GM12878 (cell line): Measurements from ENCODE around the gene OR6C65. TPM values are rescaled to one million over a fixed set of nuclear protein-coding genes. Genes with fewer than 3 reads are reported as not detected.
"Not testable (repeated sequence)": the region's sequence is repeated elsewhere in the genome, so short reads cannot be mapped to it uniquely, and the experiment has no call there.

Experiments
- ATAC-seq: fragments of 200-7000 bp; cut with Tn5 transposase; 3 replicates; pipeline ENCODE4 v1.9.1; 2020; ENCODE audit warnings: mild to moderate bottlenecking, moderate library complexity
- BruUV-seq: library from RNA; stranded (reverse); fragments of 400-500 nt; replicated peaks from 2 replicates; lab custom pipeline; 2021; lab: Mats Ljungman, UMichigan
- CTCF ChIA-PET: fragments of 300-600 bp; sonication (Branson Sonifier 250); formaldehyde crosslinking; extraction: SDS; loops from one replicate; lab custom pipeline; 2021; ENCODE audit warnings: inconsistent platforms; lab: Yijun Ruan, JAX
- POLR2A ChIA-PET: fragments of 350-600 bp; formaldehyde crosslinking; extraction: SDS; loops from one replicate; lab custom pipeline; 2021; ENCODE audit warnings: inconsistent platforms; lab: Charles Lee
- RAD21 ChIA-PET: fragments of 300-600 bp; sonication (Branson Sonifier 250); formaldehyde crosslinking; loops from one replicate; lab custom pipeline; 2023; ENCODE audit warnings: antibody characterized with exemption; ENCODE audit not compliant: unreplicated experiment; lab: Charles Lee
- SMC1A ChIA-PET: fragments of 300-600 bp; sonication (Branson Sonifier 250); formaldehyde crosslinking; loops from one replicate; lab custom pipeline; 2023; ENCODE audit not compliant: unreplicated experiment, uncharacterized antibody; lab: Charles Lee
- DNase-seq: peaks from one replicate; pipeline ENCODE4 v3.0.0-alpha.2; 2011; ENCODE audit warnings: low read depth, low spot score
- FAIRE-seq: peaks from 3 replicates; lab custom pipeline; 2011; peaks lifted over from hg19 to GRCh38; lab: Jason Lieb, UNC
- H2AFZ ChIP-seq: 2 replicates; pipeline ENCODE4 v1.6.0; 2011; ENCODE audit warnings: low read depth, low read length, control low read depth; ENCODE audit not compliant: control insufficient read depth
- H3K27ac ChIP-seq: 2 replicates; pipeline ENCODE4 v1.5.1; 2011; ENCODE audit warnings: control low read depth; ENCODE audit not compliant: control insufficient read depth, insufficient read depth
- H3K27me3 ChIP-seq, 2 experiments: replicated peaks in 1 of 2; 2 replicates each; pipeline versions ENCODE4 v1.6.0 to v1.6.1; 2011; ENCODE audit warnings: low read length in 1 of 2; ENCODE audit not compliant: control insufficient read depth in 2 of 2, insufficient read depth in 2 of 2
- H3K36me3 ChIP-seq, 2 experiments: 2 replicates each; pipeline ENCODE4 v1.5.1; 2011; ENCODE audit warnings: low read length in 1 of 2; ENCODE audit not compliant: control insufficient read depth in 2 of 2, insufficient read depth in 2 of 2
- H3K4me1 ChIP-seq: 2 replicates; pipeline ENCODE4 v1.6.1; 2011; ENCODE audit warnings: mild to moderate bottlenecking, low read length, moderate library complexity, mixed read lengths; ENCODE audit not compliant: control insufficient read depth, insufficient read depth
- H3K4me2 ChIP-seq: 2 replicates; pipeline ENCODE4 v1.6.0; 2011; ENCODE audit warnings: control low read depth; ENCODE audit not compliant: control insufficient read depth, insufficient read depth
- H3K4me3 ChIP-seq: fragments of 200-600 bp; sonication (generic); 2 replicates; pipeline ENCODE4 v1.5.1; 2016
- H3K79me2 ChIP-seq: 2 replicates; pipeline ENCODE4 v1.6.0; 2011; ENCODE audit warnings: low read length; ENCODE audit not compliant: control insufficient read depth, insufficient read depth
- H3K9ac ChIP-seq: 2 replicates; pipeline ENCODE4 v1.8.0; 2011; ENCODE audit warnings: low read length, control low read depth, mixed read lengths; ENCODE audit not compliant: control insufficient read depth, insufficient read depth
- H3K9me3 ChIP-seq: replicated peaks from 3 replicates; pipeline ENCODE4 v1.5.1; 2011; ENCODE audit warnings: mild to moderate bottlenecking, low read length; ENCODE audit not compliant: control insufficient read depth, insufficient read depth
- H4K20me1 ChIP-seq: 2 replicates; pipeline ENCODE4 v1.6.0; 2011; ENCODE audit not compliant: control insufficient read depth, insufficient read depth
- BMI1 ChIP-seq: fragments of 450-650 bp; IDR thresholded peaks from 2 replicates; pipeline ENCODE4 v1.6.1; 2016; ENCODE audit warnings: mild to moderate bottlenecking, moderate library complexity, borderline replicate concordance
- KLF5 ChIP-seq: fragments of 450-650 bp; IDR thresholded peaks from 2 replicates; pipeline ENCODE4 v1.6.1; 2014; ENCODE audit warnings: mild to moderate bottlenecking; ENCODE audit not compliant: partially characterized antibody
- LARP7 ChIP-seq: fragments of 450-650 bp; IDR thresholded peaks from 2 replicates; pipeline ENCODE4 v1.6.1; 2017; ENCODE audit warnings: mild to moderate bottlenecking
- MYC ChIP-seq: IDR thresholded peaks from 2 replicates; pipeline ENCODE4 v1.6.1; 2011; ENCODE audit warnings: mild to moderate bottlenecking, low read length, moderate library complexity, inconsistent platforms; ENCODE audit not compliant: insufficient read depth, insufficient replicate concordance, insufficient read length, severe bottlenecking
- NR2C2 ChIP-seq: IDR thresholded peaks from 2 replicates; pipeline ENCODE4 v1.6.1; 2011; ENCODE audit warnings: borderline replicate concordance, low read depth; ENCODE audit not compliant: control insufficient read depth, insufficient read length
- RELA ChIP-seq: fragments of 450-650 bp; IDR thresholded peaks from 2 replicates; pipeline ENCODE4 v1.8.0; 2014; ENCODE audit warnings: borderline replicate concordance; ENCODE audit not compliant: partially characterized antibody
- SMARCA5 ChIP-seq: fragments of 450-650 bp; IDR thresholded peaks from 2 replicates; pipeline ENCODE4 v1.6.1; 2017; ENCODE audit warnings: mild to moderate bottlenecking
- TCF12 ChIP-seq: IDR thresholded peaks from 2 replicates; pipeline ENCODE4 v1.6.1; 2011; ENCODE audit warnings: low read depth, mild to moderate bottlenecking, low read length
- ZSCAN29 ChIP-seq: fragments of 450-650 bp; IDR thresholded peaks from 2 replicates; pipeline ENCODE4 v1.6.1; 2017; ENCODE audit warnings: mild to moderate bottlenecking, moderate library complexity
- WGBS: methylation state at CpG from one replicate; pipeline ENCODE4 v1.1.6; 2016; ENCODE audit warnings: low lambda C conversion rate; ENCODE audit not compliant: insufficient replicate concordance, insufficient coverage; ENCODE audit errors: missing lambda C conversion rate; 5-methylcytosine and 5-hydroxymethylcytosine counted together
- in situ Hi-C: fragments of 300-500 bp; cut with MboI; formaldehyde crosslinking; loops from 9 replicates; pipeline ENCODE4 v1.14.3; 2018; ENCODE audit warnings: mixed read lengths
- intact Hi-C: fragments of 100-400 bp; cut with micrococcal nuclease; formaldehyde crosslinking; loops from one replicate; pipeline ENCODE4 v1.14.2; 2022; ENCODE audit not compliant: unreplicated experiment
- polyA plus RNA-seq, 11 experiments: library from polyadenylated mRNA; depleted of rRNA in 4 of 11; unstranded in 6 of 11; stranded (reverse) in 5 of 11; fragments of >200 nt; fragmentation: Nextera tagmentation in 4 of 11; fragmentation: Illumina TruSeq in 1 of 11; extraction: Ambion mirVana in 4 of 11; extraction: Trizol in 1 of 11; gene quantifications; 1 replicate in 1 of 11; 2 replicates in 10 of 11; pipeline versions ENCODE4 v1.2.1 to v1.2.3, GENCODE V29; 2011 to 2016; ENCODE audit warnings: inconsistent platforms in 2 of 11, missing spikeins in 2 of 11, low read depth in 1 of 11
- total RNA-seq, 4 experiments: library from RNA; depleted of rRNA in 3 of 4; stranded (reverse); fragments of >200 nt in 3 of 4; fragmentation: Illumina TruSeq in 1 of 4; extraction: Trizol in 1 of 4; gene quantifications; 2 replicates each; pipeline versions ENCODE4 v1.2.1 to v1.2.3, GENCODE V29; 2013 to 2021
- TF ChIP-seq, protein P1 (sequence below): fragments of 450-650 bp; IDR thresholded peaks from 2 replicates; pipeline ENCODE4 v1.6.1; 2014; ENCODE audit warnings: mild to moderate bottlenecking

Gene OR6C65
- total and polyA plus RNA-seq, 10 of the 15 experiments (the other 5 are each of a cell fraction or from before 2014, with no cell fraction given) = not detected

DNA sequence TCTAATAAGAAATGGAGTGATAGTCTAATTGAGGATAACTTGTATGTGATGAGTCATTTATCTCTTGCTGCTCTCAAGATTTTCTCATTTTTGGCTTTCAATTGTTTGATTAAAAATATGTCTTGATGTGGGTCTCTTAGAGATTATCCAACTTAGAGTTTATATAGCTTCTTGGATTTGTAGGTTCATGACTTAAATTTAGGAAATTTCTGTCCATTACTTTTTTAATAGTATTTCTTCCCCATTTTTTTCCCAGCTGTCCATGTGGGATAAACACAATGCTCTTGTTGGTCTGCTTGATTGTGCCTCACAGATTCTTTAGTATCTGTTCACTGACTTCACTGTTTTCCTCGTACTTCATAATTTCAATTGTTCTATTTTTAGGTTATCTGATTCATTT, 7.5 kb downstream of the OR6C65 start:
- no peaks in the 10 kb centered on the region for H3K36me3 ChIP-seq
- no peak overlapping the region for H3K4me2 ChIP-seq
- TF ChIP-seq TCF12 (no peak), LARP7 (no peak), KLF5 (no peak), RELA (no peak), MYC (no peak), BMI1 (no peak), ZSCAN29 (no peak), NR2C2 (no peak), SMARCA5 (no peak)
- TF ChIP-seq, protein P1, sequence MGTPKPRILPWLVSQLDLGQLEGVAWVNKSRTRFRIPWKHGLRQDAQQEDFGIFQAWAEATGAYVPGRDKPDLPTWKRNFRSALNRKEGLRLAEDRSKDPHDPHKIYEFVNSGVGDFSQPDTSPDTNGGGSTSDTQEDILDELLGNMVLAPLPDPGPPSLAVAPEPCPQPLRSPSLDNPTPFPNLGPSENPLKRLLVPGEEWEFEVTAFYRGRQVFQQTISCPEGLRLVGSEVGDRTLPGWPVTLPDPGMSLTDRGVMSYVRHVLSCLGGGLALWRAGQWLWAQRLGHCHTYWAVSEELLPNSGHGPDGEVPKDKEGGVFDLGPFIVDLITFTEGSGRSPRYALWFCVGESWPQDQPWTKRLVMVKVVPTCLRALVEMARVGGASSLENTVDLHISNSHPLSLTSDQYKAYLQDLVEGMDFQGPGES = no peak
- no peak overlapping the region for H3K27ac ChIP-seq
- no peak for ATAC-seq
- no peak for DNase-seq
- H4K20me1 ChIP-seq = no peaks in the 10 kb centered on the region
- no peak for FAIRE-seq
- H3K9me3 ChIP-seq = no peaks in the 10 kb centered on the region
- H2AFZ ChIP-seq = no peak overlapping the region
- H3K4me1 ChIP-seq = no peaks in the 10 kb centered on the region
- in situ Hi-C loops (no loop called here), intact Hi-C loops (no loop called here)
- BruUV-seq = no TSS peak
- SMC1A ChIA-PET = no interaction called here
- H3K79me2 ChIP-seq = no peaks in the 10 kb centered on the region
- no peak overlapping the region for H3K4me3 ChIP-seq
- CTCF ChIA-PET = no interaction called here
- H3K27me3 ChIP-seq = no peaks in the 10 kb centered on the region
- H3K9ac ChIP-seq = no peak overlapping the region
- POLR2A ChIA-PET = no interaction called here
- RAD21 ChIA-PET = no interaction called here
- 0% methylated on average over 1 of the region's 1 CpG for WGBS

DNA sequence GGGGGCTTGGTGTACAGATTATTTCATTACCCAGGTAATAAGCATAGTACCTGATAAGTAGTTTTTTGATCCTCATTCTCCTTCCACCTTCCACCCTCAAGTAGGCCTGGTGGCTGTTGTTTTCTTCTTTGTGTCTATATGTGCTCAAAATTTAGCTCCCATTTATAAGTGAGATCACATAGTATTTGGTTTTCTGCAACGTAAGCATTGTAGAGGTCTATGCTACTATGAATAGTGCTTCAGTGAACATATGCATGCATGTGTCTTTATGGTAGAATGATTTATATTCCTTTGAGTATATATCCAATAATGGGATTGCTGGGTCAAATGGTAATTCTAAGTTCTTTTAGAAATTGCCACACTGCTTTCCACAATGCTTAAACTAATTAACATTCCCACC, 8.8 kb downstream of the OR6C65 start:
- H3K9me3 ChIP-seq, H3K27ac ChIP-seq, in situ Hi-C loops, BruUV-seq, SMC1A ChIA-PET, H3K36me3 ChIP-seq, FAIRE-seq, H2AFZ ChIP-seq, intact Hi-C loops, H3K27me3 ChIP-seq, H3K4me2 ChIP-seq, POLR2A ChIA-PET, H3K9ac ChIP-seq, RAD21 ChIA-PET, H3K79me2 ChIP-seq, H3K4me3 ChIP-seq, H3K4me1 ChIP-seq, CTCF ChIA-PET, ATAC-seq, H4K20me1 ChIP-seq, DNase-seq: not testable (repeated sequence)
- WGBS = 45% methylated on average over 1 of the region's 1 CpG

DNA sequence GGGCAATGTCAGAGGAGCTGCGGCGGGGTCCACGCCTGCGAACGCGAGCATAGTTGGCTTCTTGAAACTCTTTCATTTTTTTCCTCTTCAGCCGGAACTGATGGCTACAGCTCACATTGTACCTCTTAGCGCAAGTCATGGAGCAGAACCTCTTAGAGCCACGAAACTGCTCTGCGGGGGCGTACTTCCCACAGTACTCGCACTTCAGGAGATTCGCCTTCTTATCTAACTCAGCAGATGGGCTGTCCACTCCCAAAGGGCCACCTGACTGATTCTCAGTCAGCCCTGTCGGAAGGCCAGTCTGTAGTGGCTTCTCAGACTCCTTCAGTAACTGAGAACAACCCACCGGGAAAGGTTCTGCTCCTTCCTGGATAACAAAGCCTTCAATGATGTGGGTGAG, 11.8 kb downstream of the OR6C65 start:
- H3K36me3 ChIP-seq, CTCF ChIA-PET, H4K20me1 ChIP-seq, POLR2A ChIA-PET, H3K27me3 ChIP-seq, H2AFZ ChIP-seq, H3K79me2 ChIP-seq, FAIRE-seq, H3K27ac ChIP-seq, BruUV-seq, H3K4me3 ChIP-seq, DNase-seq, H3K9me3 ChIP-seq, H3K9ac ChIP-seq, intact Hi-C loops, in situ Hi-C loops, H3K4me1 ChIP-seq, H3K4me2 ChIP-seq, ATAC-seq, RAD21 ChIA-PET, SMC1A ChIA-PET: not testable (repeated sequence)
- WGBS = 69% methylated on average over 15 of the region's 15 CpGs
